GM13977 (cell line): ENCODE data around the gene TMEM232.

ENCODE experiments used
- DNase-seq: peaks from one replicate; pipeline ENCODE4 v3.0.0; 2012; ENCODE audit warnings: low spot score
- CTCF ChIP-seq: IDR thresholded peaks from 2 replicates; pipeline ENCODE4 v1.5.1; 2012; ENCODE audit warnings: mild to moderate bottlenecking, control low read depth; ENCODE audit not compliant: insufficient read depth; ENCODE audit errors: extremely low read depth, missing control alignments
- in situ Hi-C: fragments of 300-500 bp; cut with MboI; formaldehyde crosslinking; loops from one replicate; pipeline ENCODE4 v1.12.0; 2022; ENCODE audit warnings: low sequenced_read_pairs, low pct_unique_long_range_greater_than_20kb, mixed read lengths, inconsistent platforms; ENCODE audit not compliant: unreplicated experiment

Gene TMEM232

GRCh38 chr5:110726249-110727024 lies at the start of gene TMEM232:
TMEM232 (minus strand) TSS chr5:110726671; CDS start chr5:110667352, 59,319 bp downstream.
- in situ Hi-C loops: loop anchor here (25.0 kb wide), 1 partner anchor 536 kb away; no protein-coding TSS in a partner anchor
- no peak for TF ChIP-seq CTCF
- no peak for DNase-seq

GRCh38 chr5:110770286-110770685 lies 43.8 kb upstream of the TMEM232 start:
- in situ Hi-C loops: loop anchor here (25.0 kb wide), 1 partner anchor 342 kb away; no protein-coding TSS in a partner anchor
- no peak for TF ChIP-seq CTCF
- DNase-seq: no peak

GRCh38 chr5:110769000-110769681 lies 42.7 kb upstream of the TMEM232 start:
- TF ChIP-seq CTCF: no peak
- in situ Hi-C loops: loop anchor here (25.0 kb wide), 1 partner anchor 343 kb away; no protein-coding TSS in a partner anchor
- no peak for DNase-seq

GRCh38 chr5:110768138-110768860 lies 41.8 kb upstream of the TMEM232 start:
- DNase-seq: no peak
- TF ChIP-seq CTCF: no peak
- in situ Hi-C loops: loop anchor here (25.0 kb wide), 1 partner anchor 344 kb away; no protein-coding TSS in a partner anchor

- no peak for TF ChIP-seq CTCF
- no peak for DNase-seq
- in situ Hi-C loops: loop anchor here (25.0 kb wide), 1 partner anchor 352 kb away; no protein-coding TSS in a partner anchor
These were observed 33.7 kb upstream of the TMEM232 start for GRCh38 chr5:110760158-110760557.

- DNase-seq: no peak
- in situ Hi-C loops: loop anchor here (25.0 kb wide), 1 partner anchor 355 kb away; no protein-coding TSS in a partner anchor
- peak; percentile 65 for TF ChIP-seq CTCF
These were observed 30.8 kb upstream of the TMEM232 start for GRCh38 chr5:110757118-110757729.
